GM21367 (cell line): ENCODE measurements around the gene TOM1.
"Not testable (repeated sequence)": the region's sequence is repeated elsewhere in the genome, so short reads cannot be mapped to it uniquely, and the experiment has no call there.

Experiments used
- ATAC-seq: cut with Tn5 transposase; IDR thresholded peaks from one replicate; pipeline ENCODE4 v1.9.1; 2021; ENCODE audit not compliant: unreplicated experiment

TOM1 gene

GRCh38 chr22:35393116-35394010, 93.7 kb downstream of the TOM1 start:
- ATAC-seq, result no peak

DNA sequence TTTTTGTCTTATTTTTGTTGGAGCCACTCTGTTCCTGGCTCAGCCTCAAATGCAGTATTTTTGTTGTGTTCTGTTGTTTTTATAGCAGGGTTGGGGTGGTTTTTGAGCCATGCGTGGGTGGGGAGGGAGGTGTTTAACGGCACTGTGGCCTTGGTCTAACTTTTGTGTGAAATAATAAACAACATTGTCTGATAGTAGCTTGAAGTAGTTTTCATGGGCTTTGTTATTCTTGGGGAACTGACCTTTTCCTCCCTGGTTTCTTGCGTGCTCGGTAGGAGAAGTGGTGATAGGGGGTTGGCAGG, 94.3 kb downstream of the TOM1 start:
- ATAC-seq, result no peak

DNA sequence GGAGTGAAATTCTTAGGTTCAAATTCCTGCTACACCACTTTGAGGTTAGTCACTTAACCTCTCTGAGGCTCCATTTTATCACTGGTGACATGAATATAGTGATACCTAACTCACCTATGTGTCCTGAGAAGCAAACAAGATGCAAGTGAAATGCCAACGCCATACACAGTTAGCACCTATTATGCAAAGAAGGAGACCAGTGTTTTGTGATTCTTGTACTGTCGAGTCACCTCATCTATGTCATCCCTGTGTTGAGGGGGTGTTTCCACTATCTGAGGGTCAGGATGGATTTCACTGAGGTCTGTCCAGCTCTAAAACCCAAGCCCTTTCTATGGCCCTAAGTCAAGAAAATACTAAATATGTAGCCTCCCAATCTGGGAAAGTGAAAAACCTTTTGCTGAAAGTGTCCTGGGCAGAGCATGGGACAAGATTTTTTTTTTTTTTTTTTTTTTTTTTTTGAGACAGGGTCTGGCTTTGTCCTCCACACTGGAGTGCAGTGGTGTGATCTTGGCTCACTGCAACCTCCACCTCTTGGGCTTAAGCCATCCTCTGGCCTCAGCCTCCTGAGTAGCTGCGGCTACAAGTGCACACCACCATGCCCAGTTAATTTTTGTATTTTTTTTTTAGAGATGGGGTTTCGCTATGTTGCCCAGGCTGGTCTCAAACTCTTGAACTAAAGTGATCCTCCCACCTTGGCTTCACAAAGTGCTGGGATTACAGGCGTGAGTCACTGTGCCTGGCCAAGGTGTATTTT, 95.3 kb downstream of the TOM1 start:
- ATAC-seq, result no peak

DNA sequence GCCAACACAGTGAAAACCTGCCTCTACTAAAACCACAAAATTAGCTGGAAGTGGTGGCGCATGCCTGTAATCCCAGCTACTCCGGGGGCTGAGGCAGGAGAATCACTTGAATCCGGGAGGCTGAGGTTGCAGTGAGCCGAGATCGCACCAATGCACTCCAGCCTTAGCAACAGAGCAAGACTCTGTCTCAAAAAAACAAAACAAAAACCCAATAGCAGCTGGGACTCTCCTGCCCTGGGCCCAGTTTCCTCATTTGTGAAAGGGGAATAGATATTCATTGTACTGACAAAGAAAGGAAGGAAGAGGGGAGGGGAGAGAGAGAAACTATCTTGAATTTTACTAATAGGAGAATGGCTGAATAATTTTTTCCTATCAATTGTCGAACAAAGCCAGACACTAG, 96.9 kb downstream of the TOM1 start:
- ATAC-seq, result not testable (repeated sequence)

- no peak for ATAC-seq
These were observed 97.6 kb downstream of the TOM1 start for GRCh38 chr22:35397095-35397904.
